HCT116 (cell line): ENCODE measurements around the gene POP5. TPM values are rescaled to one million over a fixed set of nuclear protein-coding genes. Genes with fewer than 3 reads are reported as not detected.

Experiments used
- ATAC-seq: fragments of 200-7000 bp; cut with Tn5 transposase; 2 replicates; pipeline ENCODE4 v1.9.1; 2020; ENCODE audit warnings: mild to moderate bottlenecking, moderate library complexity
- BruUV-seq: library from RNA; stranded (reverse); fragments of 400-500 nt; replicated peaks from 2 replicates; lab custom pipeline; 2021; lab: Mats Ljungman, UMichigan
- CTCF ChIA-PET: fragments of 300-600 bp; sonication (Branson Sonifier 250); formaldehyde crosslinking; loops from one replicate; lab custom pipeline; 2021; ENCODE audit warnings: antibody characterized with exemption; lab: Charles Lee
- POLR2A ChIA-PET: fragments of 300-600, 350-600 bp; sonication (Branson Sonifier 250); formaldehyde crosslinking; loops from one replicate; lab custom pipeline; 2021; ENCODE audit warnings: antibody characterized with exemption; lab: Charles Lee
- RAD21 ChIA-PET, 2 experiments: fragments of 300-600 bp; sonication (Branson Sonifier 250); formaldehyde crosslinking; loops; one replicate each; lab custom pipeline; 2023; ENCODE audit warnings: low total read pairs in 2 of 2; ENCODE audit not compliant: uncharacterized antibody in 2 of 2, unreplicated experiment in 2 of 2, low non-redundant PET in 1 of 2; lab: Charles Lee
- DNase-seq: peaks from one replicate; pipeline ENCODE4 v3.0.0-alpha.2; 2010; ENCODE audit warnings: low read depth, low spot score
- H2AFZ ChIP-seq: fragments of 200-600 bp; shearing (Covaris generic), sonication (generic); 2 replicates; pipeline ENCODE4 v1.6.1; 2017; ENCODE audit warnings: low read depth, mixed run types, mixed read lengths, antibody characterized with exemption, low read length; ENCODE audit not compliant: poor library complexity, severe bottlenecking
- H3K27ac ChIP-seq: 2 replicates; pipeline ENCODE4 v1.5.1; 2012; ENCODE audit warnings: low read depth, low read length
- H3K27me3 ChIP-seq: fragments of 200-600 bp; sonication (generic); 2 replicates; pipeline ENCODE4 v1.6.1; 2016; ENCODE audit warnings: mixed run types, low read length, mixed read lengths; ENCODE audit not compliant: insufficient read depth
- H3K36me3 ChIP-seq, 2 experiments: fragments of 200-500 bp in 1 of 2; fragments of 200-600 bp in 1 of 2; sonication (Bioruptor generic) in 1 of 2; sonication (generic) in 1 of 2; 2 replicates each; pipeline versions ENCODE4 v1.5.1 to v1.6.1; 2014 to 2016; ENCODE audit warnings: low read length in 2 of 2, inconsistent platforms in 1 of 2, mixed read lengths in 1 of 2, mixed run types in 1 of 2; ENCODE audit not compliant: insufficient read depth in 2 of 2, control insufficient read depth in 1 of 2
- H3K4me1 ChIP-seq, 2 experiments: fragments of 200-600 bp in 1 of 2; sonication (generic) in 1 of 2; 2 replicates each; pipeline versions ENCODE4 v1.5.1 to v1.6.1; 2012 to 2017; ENCODE audit warnings: low read length in 2 of 2, inconsistent platforms in 1 of 2, mild to moderate bottlenecking in 1 of 2, mixed read lengths in 1 of 2, mixed run types in 1 of 2, moderate library complexity in 1 of 2; ENCODE audit not compliant: insufficient read depth in 2 of 2, control insufficient read depth in 1 of 2
- H3K4me2 ChIP-seq: fragments of 200-600 bp; sonication (generic); 2 replicates; pipeline ENCODE4 v1.6.1; 2017; ENCODE audit warnings: mixed run types, low read length, mixed read lengths
- H3K4me3 ChIP-seq, 2 experiments: fragments of 200-600 bp in 1 of 2; sonication (generic) in 1 of 2; replicated peaks in 1 of 2; 2 replicates each; pipeline ENCODE4 v1.5.1; 2011 to 2016; ENCODE audit warnings: low read length in 2 of 2, control low read depth in 1 of 2, low read depth in 1 of 2, mild to moderate bottlenecking in 1 of 2, mixed read lengths in 1 of 2, mixed run types in 1 of 2
- H3K79me2 ChIP-seq: fragments of 200-600 bp; sonication (generic); 2 replicates; pipeline ENCODE4 v1.6.1; 2017; ENCODE audit warnings: mild to moderate bottlenecking, mixed run types, low read length, moderate library complexity, mixed read lengths; ENCODE audit not compliant: insufficient read depth
- H3K9ac ChIP-seq: fragments of 200-600 bp; sonication (generic); 2 replicates; pipeline ENCODE4 v1.6.1; 2016; ENCODE audit warnings: low read length, mixed read lengths
- H3K9me2 ChIP-seq: fragments of 200-600 bp; sonication (generic), shearing (Covaris generic); 2 replicates; pipeline ENCODE4 v1.6.1; 2017; ENCODE audit warnings: mixed run types, mild to moderate bottlenecking, moderate library complexity; ENCODE audit not compliant: insufficient read depth
- H3K9me3 ChIP-seq, 2 experiments: fragments of 200-500 bp in 1 of 2; fragments of 200-600 bp in 1 of 2; sonication (Bioruptor generic) in 1 of 2; sonication (generic) in 1 of 2; 2 replicates each; pipeline ENCODE4 v1.6.1; 2014 to 2017; ENCODE audit warnings: low read length in 2 of 2, mixed read lengths in 2 of 2, inconsistent platforms in 1 of 2, low read depth in 1 of 2, mild to moderate bottlenecking in 1 of 2, mixed run types in 1 of 2, moderate library complexity in 1 of 2; ENCODE audit not compliant: control insufficient read depth in 1 of 2, insufficient read depth in 1 of 2
- H4K20me1 ChIP-seq: fragments of 200-600 bp; sonication (generic), shearing (Covaris generic); 2 replicates; pipeline ENCODE4 v1.6.1; 2017; ENCODE audit warnings: mixed run types, mild to moderate bottlenecking, moderate library complexity; ENCODE audit not compliant: insufficient read depth
- CBX3 ChIP-seq: IDR thresholded peaks from 2 replicates; pipeline ENCODE4 v1.6.1; 2012; ENCODE audit warnings: low read depth
- CEBPB ChIP-seq: IDR thresholded peaks from 2 replicates; pipeline ENCODE4 v1.6.1; 2012; ENCODE audit warnings: low read depth
- EGR1 ChIP-seq: IDR thresholded peaks from 2 replicates; pipeline ENCODE4 v1.6.1; 2012; ENCODE audit warnings: low read depth
- ELF1 ChIP-seq: IDR thresholded peaks from 2 replicates; pipeline ENCODE4 v1.6.1; 2012; ENCODE audit warnings: low read depth, borderline replicate concordance
- EZH2 ChIP-seq: fragments of 200-600 bp; sonication (generic); IDR thresholded peaks from 2 replicates; pipeline ENCODE4 v1.6.1; 2017; ENCODE audit warnings: antibody characterized with exemption, mixed run types
- EZH2phosphoT487 ChIP-seq: fragments of 200-600 bp; IDR thresholded peaks from 2 replicates; pipeline ENCODE4 v1.6.1; 2018; ENCODE audit warnings: antibody characterized with exemption, borderline replicate concordance
- FOSL1 ChIP-seq: IDR thresholded peaks from 2 replicates; pipeline ENCODE4 v1.6.1; 2012; ENCODE audit warnings: low read depth
- JUND ChIP-seq: IDR thresholded peaks from 2 replicates; pipeline ENCODE4 v1.6.1; 2012
- POLR2AphosphoS5 ChIP-seq: IDR thresholded peaks from 2 replicates; pipeline ENCODE4 v1.6.1; 2011; ENCODE audit warnings: mild to moderate bottlenecking, low read depth, low read length, moderate library complexity
- RAD21 ChIP-seq: IDR thresholded peaks from 2 replicates; pipeline ENCODE4 v1.6.1; 2012; ENCODE audit warnings: low read depth, mild to moderate bottlenecking
- SIN3A ChIP-seq: IDR thresholded peaks from 2 replicates; pipeline ENCODE4 v1.6.1; 2012; ENCODE audit warnings: low read depth
- SP1 ChIP-seq: IDR thresholded peaks from 2 replicates; pipeline ENCODE4 v1.6.1; 2012; ENCODE audit warnings: low read depth
- TCF7L2 ChIP-seq: IDR thresholded peaks from 2 replicates; pipeline ENCODE4 v1.7.0; 2011; ENCODE audit warnings: borderline replicate concordance, inconsistent platforms; ENCODE audit not compliant: insufficient read depth, insufficient read length; ENCODE audit errors: extremely low read depth
- ZFX ChIP-seq: fragments of 450-650 bp; IDR thresholded peaks from 2 replicates; pipeline ENCODE4 v1.6.1; 2017
- intact Hi-C: fragments of 100-400 bp; cut with micrococcal nuclease; formaldehyde crosslinking; loops from 2 replicates; pipeline ENCODE4 v1.10.0; 2022
- total RNA-seq: library from RNA; stranded (reverse); gene quantifications from one replicate; pipeline ENCODE4 v1.2.1, GENCODE V29; 2021; ENCODE audit not compliant: unreplicated experiment
- TF ChIP-seq, protein P1 (sequence below), 3 experiments: fragments of 200-600 bp in 1 of 3; sonication (generic) in 1 of 3; IDR thresholded peaks in 2 of 3; conservative IDR thresholded peaks in 1 of 3; 2 replicates each; pipeline ENCODE4 v1.5.1; 2012 to 2017; ENCODE audit warnings: low read depth in 2 of 3, low read length in 2 of 3, antibody characterized with exemption in 1 of 3, borderline replicate concordance in 1 of 3, control low read depth in 1 of 3, mild to moderate bottlenecking in 1 of 3, mixed read lengths in 1 of 3, mixed run types in 1 of 3, moderate library complexity in 1 of 3; ENCODE audit not compliant: insufficient read depth in 1 of 3
- TF ChIP-seq, protein P2 (sequence below): IDR thresholded peaks from 2 replicates; pipeline ENCODE4 v1.6.1; 2011; ENCODE audit warnings: mild to moderate bottlenecking, low read length, moderate library complexity; ENCODE audit not compliant: insufficient replicate concordance; ENCODE audit errors: extremely low read depth
- TF ChIP-seq, protein P3 (sequence below): IDR thresholded peaks from 2 replicates; pipeline ENCODE4 v1.6.1; 2012
- TF ChIP-seq, protein P4 (sequence below): IDR thresholded peaks from 2 replicates; pipeline ENCODE4 v1.6.1; 2012

The POP5 gene
- total RNA-seq, 1 experiment from 2014 or later, result 66.9 TPM

DNA sequence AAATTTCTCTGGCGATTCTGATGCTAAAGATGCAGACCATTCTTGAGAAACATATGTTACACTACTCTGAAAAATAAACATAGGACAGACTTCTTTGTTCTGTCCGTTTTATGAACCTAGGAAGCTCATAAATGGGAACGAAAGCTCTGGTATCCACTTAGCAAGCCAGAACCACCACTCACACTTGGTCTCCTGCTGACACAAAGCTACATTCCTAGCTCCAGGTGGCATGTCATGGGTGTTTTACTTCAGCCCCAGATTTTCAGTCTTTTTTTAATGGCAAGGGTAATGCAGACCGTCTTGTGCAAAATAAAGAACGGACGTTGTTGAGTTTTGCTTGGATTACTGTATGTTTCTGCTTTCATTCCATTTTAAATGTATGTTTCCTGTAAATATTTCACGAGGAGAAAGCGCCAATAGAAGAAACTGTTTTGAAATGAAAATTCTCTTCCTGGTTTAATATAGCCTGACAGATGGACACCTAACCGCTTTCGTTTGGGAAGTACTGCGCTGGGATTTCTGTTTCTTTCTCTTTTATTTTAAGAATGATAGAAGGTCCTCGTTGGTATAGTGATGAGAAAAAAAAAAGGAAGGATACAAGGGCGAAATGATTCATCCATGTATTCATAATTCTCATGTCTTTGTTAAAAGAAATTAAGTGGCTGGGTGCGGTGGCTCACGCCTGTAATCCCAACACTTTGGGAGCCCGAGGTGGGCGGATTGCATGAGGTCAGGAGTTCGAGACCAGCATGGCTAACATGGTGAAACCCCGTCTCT is 51.4 kb downstream of the POP5 start:
- ATAC-seq, result peak; percentile 49
- Histone ChIP-seq H3K9me2 (no peaks in the 10 kb centered on the region), H3K9me3 (no peaks in the 10 kb centered on the region), H3K9ac (peak overlapping the region; percentile 88), H4K20me1 (no peaks in the 10 kb centered on the region; the same call in 1 of the 2 replicates), H3K36me3 (no peaks in the 10 kb centered on the region), H3K4me1 (peaks cover 5 to 18% of the 10 kb centered on the region in 2 experiments; a peak in 2 of 4 replicates), H2AFZ (peak overlapping the region; percentile 72), H3K79me2 (peaks cover 15% of the 10 kb centered on the region), H3K27me3 (no peaks in the 10 kb centered on the region), H3K4me2 (peak overlapping the region; percentile 94), H3K27ac (peak overlapping the region; percentile 68), H3K4me3 (peak overlapping the region; percentile 86 to 97)
- POLR2A ChIA-PET, result interaction anchor here (0.6 to 1.3 kb wide), 3 partner anchors 34 to 329 kb away, joined by 3 to 7 read pairs (median 3); partner anchors contain the start of genes DYNLL1, RNU4-2 and RPLP0
- BruUV-seq, result no TSS peak
- intact Hi-C loops, result loop anchor here (10.0 kb wide), 1 partner anchor 205 kb away; the partner anchor contains the start of gene PLA2G1B
- CTCF ChIA-PET, result interaction anchor here (1.3 kb wide), 2 partner anchors 52 to 119 kb away, joined by 3 to 4 read pairs; partner anchors contain the start of gene POP5
- DNase-seq, result peak; percentile 41
- RAD21 ChIA-PET, result no interaction called here
- 0 out of 2 replicates have a peak, but pooled peaks have one; percentile 27 for TF ChIP-seq CBX3
- no peak for TF ChIP-seq EZH2phosphoT487
- TF ChIP-seq RAD21, result no peak; the same call in 1 of the 2 replicates
- TF ChIP-seq, protein P1, sequence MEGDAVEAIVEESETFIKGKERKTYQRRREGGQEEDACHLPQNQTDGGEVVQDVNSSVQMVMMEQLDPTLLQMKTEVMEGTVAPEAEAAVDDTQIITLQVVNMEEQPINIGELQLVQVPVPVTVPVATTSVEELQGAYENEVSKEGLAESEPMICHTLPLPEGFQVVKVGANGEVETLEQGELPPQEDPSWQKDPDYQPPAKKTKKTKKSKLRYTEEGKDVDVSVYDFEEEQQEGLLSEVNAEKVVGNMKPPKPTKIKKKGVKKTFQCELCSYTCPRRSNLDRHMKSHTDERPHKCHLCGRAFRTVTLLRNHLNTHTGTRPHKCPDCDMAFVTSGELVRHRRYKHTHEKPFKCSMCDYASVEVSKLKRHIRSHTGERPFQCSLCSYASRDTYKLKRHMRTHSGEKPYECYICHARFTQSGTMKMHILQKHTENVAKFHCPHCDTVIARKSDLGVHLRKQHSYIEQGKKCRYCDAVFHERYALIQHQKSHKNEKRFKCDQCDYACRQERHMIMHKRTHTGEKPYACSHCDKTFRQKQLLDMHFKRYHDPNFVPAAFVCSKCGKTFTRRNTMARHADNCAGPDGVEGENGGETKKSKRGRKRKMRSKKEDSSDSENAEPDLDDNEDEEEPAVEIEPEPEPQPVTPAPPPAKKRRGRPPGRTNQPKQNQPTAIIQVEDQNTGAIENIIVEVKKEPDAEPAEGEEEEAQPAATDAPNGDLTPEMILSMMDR (IDR thresholded peaks at IDR 0.05 in 2 of 3, conservative IDR thresholded peaks at IDR 0.05 in 1 of 3; ENCODE audit: borderline replicate concordance in 1 of 3, insufficient read depth in 1 of 3, low read depth in 2 of 3, low read length in 2 of 3), result peak in 1 of 3 experiments; percentile 28; a peak in 2 of 6 replicates
- TF ChIP-seq CEBPB, result no peak
- TF ChIP-seq EZH2, result no peak
- no peak for TF ChIP-seq FOSL1
- peak; percentile 24; the same call in 1 of the 2 replicates for TF ChIP-seq POLR2AphosphoS5
- no peak for TF ChIP-seq SIN3A
- no peak for TF ChIP-seq SP1
- no peak; the same call in 1 of the 2 replicates for TF ChIP-seq JUND
- TF ChIP-seq, protein P2, sequence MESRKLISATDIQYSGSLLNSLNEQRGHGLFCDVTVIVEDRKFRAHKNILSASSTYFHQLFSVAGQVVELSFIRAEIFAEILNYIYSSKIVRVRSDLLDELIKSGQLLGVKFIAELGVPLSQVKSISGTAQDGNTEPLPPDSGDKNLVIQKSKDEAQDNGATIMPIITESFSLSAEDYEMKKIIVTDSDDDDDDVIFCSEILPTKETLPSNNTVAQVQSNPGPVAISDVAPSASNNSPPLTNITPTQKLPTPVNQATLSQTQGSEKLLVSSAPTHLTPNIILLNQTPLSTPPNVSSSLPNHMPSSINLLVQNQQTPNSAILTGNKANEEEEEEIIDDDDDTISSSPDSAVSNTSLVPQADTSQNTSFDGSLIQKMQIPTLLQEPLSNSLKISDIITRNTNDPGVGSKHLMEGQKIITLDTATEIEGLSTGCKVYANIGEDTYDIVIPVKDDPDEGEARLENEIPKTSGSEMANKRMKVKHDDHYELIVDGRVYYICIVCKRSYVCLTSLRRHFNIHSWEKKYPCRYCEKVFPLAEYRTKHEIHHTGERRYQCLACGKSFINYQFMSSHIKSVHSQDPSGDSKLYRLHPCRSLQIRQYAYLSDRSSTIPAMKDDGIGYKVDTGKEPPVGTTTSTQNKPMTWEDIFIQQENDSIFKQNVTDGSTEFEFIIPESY, result no peak
- TF ChIP-seq TCF7L2, result no peak
- TF ChIP-seq ZFX, result no peak
- TF ChIP-seq EGR1, result peak; percentile 35; the same call in 1 of the 2 replicates
- TF ChIP-seq, protein P3, sequence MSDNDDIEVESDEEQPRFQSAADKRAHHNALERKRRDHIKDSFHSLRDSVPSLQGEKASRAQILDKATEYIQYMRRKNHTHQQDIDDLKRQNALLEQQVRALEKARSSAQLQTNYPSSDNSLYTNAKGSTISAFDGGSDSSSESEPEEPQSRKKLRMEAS, result no peak
- TF ChIP-seq, protein P4, sequence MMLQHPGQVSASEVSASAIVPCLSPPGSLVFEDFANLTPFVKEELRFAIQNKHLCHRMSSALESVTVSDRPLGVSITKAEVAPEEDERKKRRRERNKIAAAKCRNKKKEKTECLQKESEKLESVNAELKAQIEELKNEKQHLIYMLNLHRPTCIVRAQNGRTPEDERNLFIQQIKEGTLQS, result no peak
- no peak for TF ChIP-seq ELF1
